GM12864 (cell line): ENCODE results near the gene SPPL3.
"Not testable (repeated sequence)": the region's sequence is repeated elsewhere in the genome, so short reads cannot be mapped to it uniquely, and the experiment has no call there.

Experiments
- DNase-seq: peaks from one replicate; pipeline ENCODE4 v3.0.0-alpha.2; 2011; ENCODE audit warnings: low read depth
- H3K4me3 ChIP-seq: 2 replicates; pipeline ENCODE4 v1.5.1; 2011; ENCODE audit warnings: mild to moderate bottlenecking, low read depth, low read length, control low read depth
- TF ChIP-seq, protein P1 (sequence below): IDR thresholded peaks from 2 replicates; pipeline ENCODE4 v1.5.1; 2011; ENCODE audit warnings: low read depth, mild to moderate bottlenecking, moderate library complexity, low read length, control low read depth, inconsistent platforms; ENCODE audit errors: missing control alignments

Gene SPPL3, protein sequence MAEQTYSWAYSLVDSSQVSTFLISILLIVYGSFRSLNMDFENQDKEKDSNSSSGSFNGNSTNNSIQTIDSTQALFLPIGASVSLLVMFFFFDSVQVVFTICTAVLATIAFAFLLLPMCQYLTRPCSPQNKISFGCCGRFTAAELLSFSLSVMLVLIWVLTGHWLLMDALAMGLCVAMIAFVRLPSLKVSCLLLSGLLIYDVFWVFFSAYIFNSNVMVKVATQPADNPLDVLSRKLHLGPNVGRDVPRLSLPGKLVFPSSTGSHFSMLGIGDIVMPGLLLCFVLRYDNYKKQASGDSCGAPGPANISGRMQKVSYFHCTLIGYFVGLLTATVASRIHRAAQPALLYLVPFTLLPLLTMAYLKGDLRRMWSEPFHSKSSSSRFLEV

GRCh38 chr12:120904197-120904773, at the start of gene SPPL3:
TSS of gene SPPL3 (minus strand) at chr12:120904358. CDS start at chr12:120903867, 491 bp downstream.
- H3K4me3 ChIP-seq = peak within 1 kb of the TSS; percentile 96
- DNase-seq = peak; percentile 46
- TF ChIP-seq, protein P1, sequence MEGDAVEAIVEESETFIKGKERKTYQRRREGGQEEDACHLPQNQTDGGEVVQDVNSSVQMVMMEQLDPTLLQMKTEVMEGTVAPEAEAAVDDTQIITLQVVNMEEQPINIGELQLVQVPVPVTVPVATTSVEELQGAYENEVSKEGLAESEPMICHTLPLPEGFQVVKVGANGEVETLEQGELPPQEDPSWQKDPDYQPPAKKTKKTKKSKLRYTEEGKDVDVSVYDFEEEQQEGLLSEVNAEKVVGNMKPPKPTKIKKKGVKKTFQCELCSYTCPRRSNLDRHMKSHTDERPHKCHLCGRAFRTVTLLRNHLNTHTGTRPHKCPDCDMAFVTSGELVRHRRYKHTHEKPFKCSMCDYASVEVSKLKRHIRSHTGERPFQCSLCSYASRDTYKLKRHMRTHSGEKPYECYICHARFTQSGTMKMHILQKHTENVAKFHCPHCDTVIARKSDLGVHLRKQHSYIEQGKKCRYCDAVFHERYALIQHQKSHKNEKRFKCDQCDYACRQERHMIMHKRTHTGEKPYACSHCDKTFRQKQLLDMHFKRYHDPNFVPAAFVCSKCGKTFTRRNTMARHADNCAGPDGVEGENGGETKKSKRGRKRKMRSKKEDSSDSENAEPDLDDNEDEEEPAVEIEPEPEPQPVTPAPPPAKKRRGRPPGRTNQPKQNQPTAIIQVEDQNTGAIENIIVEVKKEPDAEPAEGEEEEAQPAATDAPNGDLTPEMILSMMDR = no peak

DNA sequence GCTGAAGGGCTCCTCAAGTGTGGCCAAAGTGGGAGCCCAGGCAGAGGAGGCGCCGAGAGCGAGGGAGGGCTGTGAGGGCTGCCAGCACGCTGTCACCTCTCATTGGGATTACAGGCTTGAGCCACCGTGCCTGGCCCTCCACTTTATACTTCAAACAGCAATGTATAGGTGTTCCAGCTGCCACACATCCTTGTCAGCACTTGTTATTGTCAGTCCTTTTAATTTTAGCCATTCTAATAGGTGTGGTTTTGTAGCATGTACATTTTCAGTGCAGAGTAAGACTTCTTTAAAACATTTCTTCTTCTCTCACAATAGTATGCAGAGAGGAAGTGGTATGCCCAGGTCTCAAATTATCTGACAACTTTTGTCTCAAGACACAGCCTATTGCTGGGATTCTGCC, 46.6 kb upstream of the SPPL3 start:
- no peak overlapping the region for H3K4me3 ChIP-seq
- TF ChIP-seq, protein P1 = no peak
- no peak for DNase-seq

DNA sequence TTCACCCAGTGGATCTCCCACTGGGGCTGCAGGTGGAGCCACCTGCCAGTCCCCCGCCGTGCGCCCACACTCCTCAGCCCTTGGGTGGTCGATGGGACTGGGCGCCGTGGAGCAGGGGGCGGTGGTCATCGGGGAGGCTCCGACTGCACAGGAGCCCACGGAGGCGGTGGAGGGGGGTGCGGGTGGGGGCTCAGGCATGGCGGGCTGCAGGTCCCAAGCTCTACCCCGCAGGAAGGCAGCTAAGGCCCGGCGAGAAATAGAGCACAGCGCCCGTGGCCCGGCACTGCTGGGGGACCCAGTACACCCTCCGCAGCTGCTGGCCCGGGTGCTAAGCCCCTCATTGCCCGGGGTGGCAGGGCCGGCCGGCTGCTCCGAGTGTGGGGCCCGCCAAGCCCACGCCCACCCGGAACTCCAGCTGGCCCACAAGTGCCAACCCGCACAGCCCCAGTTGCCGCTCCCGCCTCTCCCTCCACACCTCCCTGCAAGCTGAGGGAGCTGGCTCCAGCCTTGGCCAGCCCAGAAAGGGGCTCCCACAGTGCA, 46.2 kb upstream of the SPPL3 start:
- DNase-seq, H3K4me3 ChIP-seq: not testable (repeated sequence)

DNA sequence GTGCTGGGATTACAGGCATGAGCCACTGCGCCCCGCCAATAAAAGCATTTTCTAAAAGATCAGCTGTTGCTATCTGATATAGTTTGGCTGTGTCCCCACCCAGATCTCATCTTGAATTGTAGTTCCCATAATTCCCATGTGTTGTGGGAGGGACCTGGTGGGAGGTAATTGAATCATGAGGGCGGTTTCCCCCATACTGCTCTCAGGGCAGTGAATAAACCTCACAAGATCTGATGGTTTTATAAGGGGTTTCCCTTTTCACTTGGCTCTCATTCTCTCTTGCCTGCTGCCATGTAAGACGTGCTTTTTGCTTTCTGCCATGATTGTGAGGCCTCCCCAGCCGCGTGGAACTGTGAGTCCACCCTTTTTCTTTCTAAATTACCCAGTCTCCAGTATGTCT, 41.4 kb upstream of the SPPL3 start:
- not testable (repeated sequence) for DNase-seq, H3K4me3 ChIP-seq

DNA sequence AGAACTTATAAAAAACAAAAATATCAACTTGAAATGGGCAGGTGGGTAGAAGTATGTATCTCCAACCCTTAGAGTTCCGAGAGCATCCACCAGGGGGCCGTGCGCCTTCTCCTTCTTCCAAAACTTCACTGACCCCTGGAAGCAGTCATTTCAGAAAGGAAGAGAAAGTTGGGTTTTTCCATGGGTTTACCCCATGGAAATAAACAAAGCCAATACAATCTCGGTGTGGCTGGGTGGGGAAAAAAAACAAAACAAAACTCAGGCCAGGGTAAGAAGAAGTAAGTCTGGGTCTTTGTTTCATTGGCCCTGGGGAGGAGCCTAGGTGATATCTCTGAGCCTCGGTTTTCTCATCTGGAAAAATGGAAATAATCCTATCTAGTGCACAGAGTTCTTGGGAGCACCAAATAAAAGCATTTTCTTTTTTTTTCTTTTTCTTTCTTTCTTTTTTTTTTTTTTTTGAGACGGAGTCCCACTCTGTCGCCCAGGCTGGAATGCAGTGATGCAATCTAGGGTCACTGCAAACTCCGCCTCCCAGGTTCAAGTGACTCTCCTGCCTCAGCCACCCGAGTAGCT, 40.6 kb upstream of the SPPL3 start:
- peak; percentile 13 for DNase-seq
- TF ChIP-seq, protein P1 = peak; percentile 80
- no peak overlapping the region for H3K4me3 ChIP-seq

DNA sequence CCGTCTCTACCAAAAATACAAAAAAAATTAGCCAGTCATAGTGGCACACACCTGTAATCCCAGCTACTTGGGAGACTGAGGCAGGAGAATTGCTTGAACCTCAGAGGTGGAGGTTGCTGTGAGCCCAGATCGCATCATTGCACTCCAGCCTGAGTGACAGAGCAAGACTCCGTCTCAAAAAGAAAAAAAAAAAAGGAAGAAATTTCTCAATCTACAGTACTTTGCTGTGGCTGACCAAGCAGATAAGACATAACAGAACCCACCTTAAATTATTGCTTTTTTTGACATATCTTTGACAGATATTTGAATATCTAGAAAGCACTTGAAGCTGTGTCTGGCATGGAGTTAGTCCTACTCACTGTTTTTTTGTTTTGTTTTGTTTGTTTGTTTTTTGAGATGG, 39.3 kb upstream of the SPPL3 start:
- DNase-seq = no peak
- TF ChIP-seq, protein P1 = no peak
- H3K4me3 ChIP-seq = no peak overlapping the region

DNA sequence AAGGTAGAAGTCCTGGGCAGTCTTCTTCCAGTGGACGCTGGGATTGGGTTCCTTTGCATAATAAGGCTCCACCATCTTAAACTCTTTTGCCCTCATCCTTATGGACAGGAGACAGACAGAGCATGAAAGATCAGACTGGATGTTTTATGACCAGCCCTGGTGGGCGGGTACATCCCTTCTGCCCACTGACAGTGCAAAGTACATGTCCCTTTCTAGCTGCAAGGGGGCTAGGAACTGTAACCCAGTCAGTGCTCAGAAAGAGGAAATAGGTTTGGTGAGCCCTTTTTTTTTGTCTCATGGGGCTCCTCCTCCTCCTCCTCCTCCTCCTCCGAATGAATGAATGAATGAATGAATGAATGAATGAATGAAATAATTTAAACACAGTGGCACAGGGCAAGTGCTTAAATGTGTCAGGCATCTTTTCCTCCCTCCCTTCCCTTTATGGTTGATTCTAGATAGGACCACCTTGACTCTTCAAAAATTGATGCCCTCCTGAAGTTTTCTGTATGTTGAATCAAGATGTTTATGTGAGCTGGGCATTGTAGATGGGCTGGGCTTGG, 37.8 kb upstream of the SPPL3 start:
- no peak for DNase-seq
- TF ChIP-seq, protein P1 = no peak

More for the DNA sequence above, 37.8 kb upstream of the SPPL3 start:
- H3K4me3 ChIP-seq = no peak overlapping the region
